ENCODE data around the gene C1QTNF5.

DNA sequence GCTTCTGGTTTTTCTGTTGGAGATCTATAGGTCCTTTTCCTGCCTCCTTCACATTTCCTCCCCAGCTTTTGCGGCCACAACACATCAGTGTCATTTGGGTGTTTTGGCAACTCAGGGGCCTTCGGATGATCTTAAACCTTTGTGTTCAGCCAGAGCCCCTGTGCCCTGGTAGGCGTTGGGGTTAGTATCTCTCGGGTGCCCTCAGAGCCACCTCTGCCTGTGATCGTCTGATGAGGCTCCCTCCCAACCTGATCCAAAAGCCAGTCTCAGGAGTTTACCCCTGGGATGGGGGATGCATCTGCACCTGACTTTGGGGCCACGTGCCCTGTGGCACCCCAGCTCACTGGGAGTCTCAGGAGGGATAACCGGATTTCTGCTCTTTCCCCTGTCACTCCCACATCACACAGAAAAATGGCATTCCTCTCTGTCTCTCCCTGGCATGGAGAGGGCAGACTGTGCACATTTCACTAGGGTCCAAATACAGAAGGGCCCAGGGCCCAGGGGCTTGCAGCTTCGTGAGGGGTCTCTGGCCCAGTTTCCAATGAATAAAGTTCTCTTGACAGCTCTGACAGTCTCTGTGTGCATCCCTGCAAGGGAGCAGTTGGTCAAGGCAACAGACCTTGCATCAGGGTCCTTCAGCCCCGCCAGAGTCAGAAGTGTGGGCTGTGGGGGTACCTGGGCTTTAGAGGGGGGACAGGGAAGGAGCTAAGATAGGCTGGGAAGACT is 3.8 kb downstream of the C1QTNF5 start:
- no peak for TF ChIP-seq CTCF (IDR thresholded peaks at IDR 0.05)
- no peak for TF ChIP-seq EZH2 (IDR thresholded peaks at IDR 0.05)
- TF ChIP-seq EZH2phosphoT487 (IDR thresholded peaks at IDR 0.05), result no peak
